Keratinocyte (primary cell): Measurements from ENCODE around the gene HOMER2. TPM values are rescaled to one million over a fixed set of nuclear protein-coding genes. Genes with fewer than 3 reads are reported as not detected.

Source experiments
- DNase-seq: peaks from one replicate; pipeline ENCODE4 v3.0.0-alpha.2; 2011; ENCODE audit warnings: low read depth, missing footprints, low spot score
- FAIRE-seq: peaks from 2 replicates; lab custom pipeline; 2011; peaks lifted over from hg19 to GRCh38; lab: Jason Lieb, UNC
- H2AFZ ChIP-seq: 2 replicates; pipeline ENCODE4 v1.6.0; 2012; ENCODE audit warnings: low read length, control low read depth, inconsistent platforms; ENCODE audit not compliant: control insufficient read depth
- H3K27ac ChIP-seq: 2 replicates; pipeline ENCODE4 v1.5.1; 2011; ENCODE audit warnings: low read length; ENCODE audit not compliant: control insufficient read depth, insufficient read depth
- H3K27me3 ChIP-seq: 3 replicates; pipeline ENCODE4 v1.6.0; 2011; ENCODE audit warnings: low read length; ENCODE audit not compliant: control insufficient read depth, insufficient read depth; ENCODE audit errors: extremely low read depth
- H3K36me3 ChIP-seq, 2 experiments: 2 replicates in 1 of 2; 3 replicates in 1 of 2; pipeline ENCODE4 v1.5.1; 2011; ENCODE audit warnings: low read length in 2 of 2, mild to moderate bottlenecking in 1 of 2; ENCODE audit not compliant: control insufficient read depth in 2 of 2, insufficient read depth in 2 of 2; ENCODE audit errors: extremely low read depth in 1 of 2
- H3K4me1 ChIP-seq: 3 replicates; pipeline ENCODE4 v1.5.1; 2011; ENCODE audit warnings: low read length; ENCODE audit not compliant: control insufficient read depth, insufficient read depth; ENCODE audit errors: extremely low read depth
- H3K4me2 ChIP-seq: 3 replicates; pipeline ENCODE4 v1.6.0; 2011; ENCODE audit warnings: low read depth, low read length; ENCODE audit not compliant: control insufficient read depth, insufficient read depth; ENCODE audit errors: extremely low read depth
- H3K4me3 ChIP-seq, 3 experiments: fragments of 200-600 bp in 1 of 3; sonication (generic) in 1 of 3; 2 replicates in 2 of 3; 3 replicates in 1 of 3; pipeline ENCODE4 v1.5.1; 2011 to 2016; ENCODE audit warnings: low read length in 3 of 3, mild to moderate bottlenecking in 3 of 3, control low read depth in 2 of 3, inconsistent platforms in 1 of 3, low read depth in 1 of 3, mixed read lengths in 1 of 3, mixed run types in 1 of 3, moderate library complexity in 1 of 3; ENCODE audit not compliant: control insufficient read depth in 2 of 3, insufficient read depth in 2 of 3; ENCODE audit errors: extremely low read depth in 1 of 3
- H3K79me2 ChIP-seq: 2 replicates; pipeline ENCODE4 v1.6.0; 2012; ENCODE audit warnings: low read length; ENCODE audit not compliant: control insufficient read depth, insufficient read depth
- H3K9ac ChIP-seq: 3 replicates; pipeline ENCODE4 v1.6.0; 2011; ENCODE audit warnings: low read length; ENCODE audit not compliant: control insufficient read depth, insufficient read depth; ENCODE audit errors: extremely low read depth
- H3K9me1 ChIP-seq: 3 replicates; pipeline ENCODE4 v1.6.0; 2011; ENCODE audit warnings: low read length; ENCODE audit not compliant: control insufficient read depth, insufficient read depth; ENCODE audit errors: extremely low read depth
- H3K9me3 ChIP-seq: 2 replicates; pipeline ENCODE4 v1.5.1; 2012; ENCODE audit warnings: low read depth, low read length; ENCODE audit not compliant: control insufficient read depth
- H4K20me1 ChIP-seq: 3 replicates; pipeline ENCODE4 v1.6.0; 2011; ENCODE audit warnings: low read length; ENCODE audit not compliant: control insufficient read depth, insufficient read depth; ENCODE audit errors: extremely low read depth
- CTCF ChIP-seq, 3 experiments: IDR thresholded peaks in 1 of 3; conservative IDR thresholded peaks in 1 of 3; optimal IDR thresholded peaks in 1 of 3; 2 replicates in 2 of 3; 3 replicates in 1 of 3; pipeline versions ENCODE3 to v1.5.1; 2011; ENCODE audit warnings: low read length in 3 of 3, mild to moderate bottlenecking in 3 of 3, moderate library complexity in 2 of 3, control low read depth in 1 of 3, inconsistent platforms in 1 of 3; ENCODE audit not compliant: insufficient read depth in 2 of 3; ENCODE audit errors: extremely low read depth in 1 of 3
- EZH2 ChIP-seq: IDR thresholded peaks from one replicate; pipeline ENCODE4 v1.6.1; 2012; ENCODE audit warnings: inconsistent platforms, mild to moderate bottlenecking, low read length, moderate library complexity
- dilution Hi-C: fragments of 300-500 bp; cut with MboI; formaldehyde crosslinking; loops from one replicate; pipeline ENCODE4 v1.7.0; 2020; ENCODE audit warnings: low sequenced_read_pairs; ENCODE audit not compliant: extremely low pct_ligation_motif_present
- polyA plus RNA-seq, 5 experiments: library from polyadenylated mRNA; depleted of rRNA in 3 of 5; stranded (reverse) in 3 of 5; stranded (forward) in 1 of 5; unstranded in 1 of 5; fragments of >200 nt; gene quantifications; 1 replicate in 1 of 5; 2 replicates in 3 of 5; 3 replicates in 1 of 5; pipeline versions ENCODE4 v1.2.1 to v1.2.3, GENCODE V29; 2011 to 2012; ENCODE audit warnings: missing spikeins in 2 of 5, low read depth in 1 of 5, low replicate concordance in 1 of 5

The HOMER2 gene
- polyA plus RNA-seq, 1 donor (not counting 4 experiments of a cell fraction or from before 2014, with no cell fraction given): 12.4 TPM

- Histone ChIP-seq H3K27me3 (peaks cover 4% of the 10 kb centered on the region), H3K9me1 (no peaks in the 10 kb centered on the region), H3K9ac (no peak overlapping the region), H4K20me1 (no peaks in the 10 kb centered on the region), H2AFZ (no peak overlapping the region), H3K36me3 (no peaks in the 10 kb centered on the region), H3K27ac (no peak overlapping the region), H3K9me3 (no peaks in the 10 kb centered on the region), H3K79me2 (no peaks in the 10 kb centered on the region), H3K4me1 (no peaks in the 10 kb centered on the region), H3K4me3 (no peak overlapping the region), H3K4me2 (no peak overlapping the region)
- FAIRE-seq (no peak), DNase-seq (no peak)
- TF ChIP-seq CTCF (optimal IDR thresholded peaks at IDR 0.05 in 1 of 3, IDR thresholded peaks at IDR 0.05 in 1 of 3, conservative IDR thresholded peaks at IDR 0.05 in 1 of 3; ENCODE audit: extremely low read depth in 1 of 3, insufficient read depth in 2 of 3, low read length in 3 of 3) (no peak), EZH2 (no peak)
- dilution Hi-C loops: no loop called here
Observed at GRCh38 chr15:82969353-82969752, 16.8 kb upstream of the HOMER2 start.

- peaks cover 4% of the 10 kb centered on the region for H3K27me3 ChIP-seq
- H3K4me3 ChIP-seq: no peak overlapping the region
- no peak overlapping the region for H3K27ac ChIP-seq
- no peaks in the 10 kb centered on the region for H3K9me1 ChIP-seq
- dilution Hi-C loops: no loop called here
- H3K4me1 ChIP-seq: peaks cover 5% of the 10 kb centered on the region
- no peak overlapping the region for H3K9ac ChIP-seq
- H3K79me2 ChIP-seq: no peaks in the 10 kb centered on the region
- no peaks in the 10 kb centered on the region for H3K9me3 ChIP-seq
- TF ChIP-seq EZH2: no peak
- TF ChIP-seq CTCF (optimal IDR thresholded peaks at IDR 0.05 in 1 of 3, IDR thresholded peaks at IDR 0.05 in 1 of 3, conservative IDR thresholded peaks at IDR 0.05 in 1 of 3; ENCODE audit: extremely low read depth in 1 of 3, insufficient read depth in 2 of 3, low read length in 3 of 3): no peak
- DNase-seq (no peak), FAIRE-seq (no peak)
- H4K20me1 ChIP-seq: no peaks in the 10 kb centered on the region
- H2AFZ ChIP-seq: no peak overlapping the region
- no peaks in the 10 kb centered on the region for H3K36me3 ChIP-seq
- no peak overlapping the region for H3K4me2 ChIP-seq
Observed at GRCh38 chr15:82968066-82968465, 15.5 kb upstream of the HOMER2 start.
